ENCODE results near the gene CHN1. TPM values are rescaled to one million over a fixed set of nuclear protein-coding genes. Genes with fewer than 3 reads are reported as not detected.

CHN1 gene
- total and polyA plus RNA-seq, 3 donors from 2014 or later: 30.1 to 47.7 (median 42.6) TPM

DNA sequence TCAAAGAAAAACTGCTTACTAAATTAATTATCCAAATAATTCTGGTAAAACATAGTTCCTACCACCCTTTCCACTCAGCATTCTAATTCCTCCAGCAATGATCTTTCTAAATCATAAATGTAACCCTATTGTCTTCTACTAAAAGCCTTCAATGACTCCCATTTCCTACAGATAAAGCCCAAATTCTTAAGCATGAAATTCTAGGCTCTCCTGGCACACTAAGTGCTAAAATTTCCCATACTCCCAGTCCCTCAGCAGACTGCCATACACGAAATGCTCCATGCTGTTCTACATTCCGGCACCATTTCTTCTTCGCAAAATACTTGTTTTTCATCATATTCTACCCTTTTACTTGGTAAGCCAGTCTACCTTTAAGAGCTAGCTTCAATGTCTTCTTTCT, 96.9 kb downstream of the CHN1 start:
- Histone ChIP-seq H3K4me1 (peaks cover 9% of the 10 kb centered on the region), H3K27ac (no peak overlapping the region), H3K36me3 (ENCODE audit: low read depth, missing control alignments) (no peaks in the 10 kb centered on the region), H3K4me3 (no peak overlapping the region), H3K9me3 (no peaks in the 10 kb centered on the region), H3K27me3 (no peaks in the 10 kb centered on the region)
- TF ChIP-seq, protein P1, sequence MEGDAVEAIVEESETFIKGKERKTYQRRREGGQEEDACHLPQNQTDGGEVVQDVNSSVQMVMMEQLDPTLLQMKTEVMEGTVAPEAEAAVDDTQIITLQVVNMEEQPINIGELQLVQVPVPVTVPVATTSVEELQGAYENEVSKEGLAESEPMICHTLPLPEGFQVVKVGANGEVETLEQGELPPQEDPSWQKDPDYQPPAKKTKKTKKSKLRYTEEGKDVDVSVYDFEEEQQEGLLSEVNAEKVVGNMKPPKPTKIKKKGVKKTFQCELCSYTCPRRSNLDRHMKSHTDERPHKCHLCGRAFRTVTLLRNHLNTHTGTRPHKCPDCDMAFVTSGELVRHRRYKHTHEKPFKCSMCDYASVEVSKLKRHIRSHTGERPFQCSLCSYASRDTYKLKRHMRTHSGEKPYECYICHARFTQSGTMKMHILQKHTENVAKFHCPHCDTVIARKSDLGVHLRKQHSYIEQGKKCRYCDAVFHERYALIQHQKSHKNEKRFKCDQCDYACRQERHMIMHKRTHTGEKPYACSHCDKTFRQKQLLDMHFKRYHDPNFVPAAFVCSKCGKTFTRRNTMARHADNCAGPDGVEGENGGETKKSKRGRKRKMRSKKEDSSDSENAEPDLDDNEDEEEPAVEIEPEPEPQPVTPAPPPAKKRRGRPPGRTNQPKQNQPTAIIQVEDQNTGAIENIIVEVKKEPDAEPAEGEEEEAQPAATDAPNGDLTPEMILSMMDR (IDR thresholded peaks at IDR 0.05): no peak
- TF ChIP-seq POLR2A (IDR thresholded peaks at IDR 0.05): no peak
- intact Hi-C loops (cut with DNase I; ENCODE audit: low total_unique reads): no loop called here
- 78 to 84% methylated on average over 3 of the region's 3 CpGs for WGBS, 2 donors
- DNase-seq: no peak

DNA sequence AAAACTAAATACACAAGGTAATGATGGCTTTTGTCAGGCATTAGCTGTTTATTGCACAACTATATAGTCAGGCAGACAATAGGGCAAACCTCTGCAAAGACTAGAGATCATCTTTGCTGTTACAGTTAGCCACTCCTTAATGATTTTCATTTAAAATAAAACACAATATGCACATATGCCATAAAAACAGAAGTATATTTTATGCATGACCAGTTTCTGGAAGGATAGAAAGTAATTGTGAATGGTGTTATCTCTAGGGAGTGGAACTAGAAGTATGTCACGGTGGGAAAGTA, 102.0 kb downstream of the CHN1 start:
- TF ChIP-seq POLR2A (IDR thresholded peaks at IDR 0.05): no peak
- TF ChIP-seq, protein P1 (IDR thresholded peaks at IDR 0.05): no peak
- WGBS, 2 donors: 36 to 54% methylated on average over 1 of the region's 1 CpG
- intact Hi-C loops (cut with DNase I; ENCODE audit: low total_unique reads): no loop called here
- H3K4me3 ChIP-seq: no peak overlapping the region
- no peaks in the 10 kb centered on the region for H3K27me3 ChIP-seq
- no peak for DNase-seq
- peaks cover 32% of the 10 kb centered on the region for H3K4me1 ChIP-seq
- H3K27ac ChIP-seq: peak overlapping the region; percentile 73 to 74
- H3K9me3 ChIP-seq: no peaks in the 10 kb centered on the region
- no peaks in the 10 kb centered on the region for H3K36me3 ChIP-seq (ENCODE audit: low read depth, missing control alignments)

DNA sequence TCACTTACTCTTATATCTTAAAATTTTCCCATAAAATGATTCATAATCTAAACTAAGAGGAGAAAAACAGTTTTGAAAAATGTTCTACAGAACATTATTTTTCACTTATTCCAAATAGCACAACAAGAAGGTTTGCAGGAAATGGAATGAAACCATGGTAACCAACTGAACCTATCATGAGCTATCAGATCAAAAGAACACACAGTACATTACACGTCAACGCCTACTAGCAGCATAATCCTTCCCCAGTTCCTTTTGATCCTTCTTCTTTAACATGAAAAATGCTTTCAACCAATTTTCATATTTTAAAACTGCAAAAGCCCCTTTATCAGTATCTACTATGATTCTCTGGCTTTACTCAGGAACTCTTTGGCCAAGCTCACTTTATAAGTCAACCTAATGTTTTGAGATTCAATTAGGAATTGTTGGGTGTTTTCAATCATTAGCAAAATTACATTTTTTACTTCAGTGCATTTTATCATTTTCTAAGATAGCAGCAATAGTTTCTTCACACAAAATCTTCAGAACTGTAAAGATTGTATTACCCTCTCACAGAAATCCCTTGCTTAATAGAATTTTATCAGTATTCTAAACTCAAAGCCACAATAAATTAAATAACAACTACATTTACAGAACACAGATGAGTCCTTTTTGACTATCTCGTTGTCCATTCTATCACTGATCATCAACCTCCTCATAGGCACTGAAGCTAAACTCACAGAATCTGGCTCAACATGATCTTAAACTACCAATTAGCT, 102.5 kb downstream of the CHN1 start:
- Histone ChIP-seq H3K27me3 (no peaks in the 10 kb centered on the region), H3K4me1 (peaks cover 32% of the 10 kb centered on the region), H3K9me3 (no peaks in the 10 kb centered on the region), H3K27ac (peak overlapping the region; percentile 73 to 74), H3K4me3 (no peak overlapping the region), H3K36me3 (ENCODE audit: low read depth, missing control alignments) (no peaks in the 10 kb centered on the region)
- intact Hi-C loops (cut with DNase I; ENCODE audit: low total_unique reads): no loop called here
- 23 to 33% methylated on average over 3 of the region's 3 CpGs for WGBS, 2 donors
- no peak for TF ChIP-seq POLR2A (IDR thresholded peaks at IDR 0.05)
- TF ChIP-seq, protein P1 (IDR thresholded peaks at IDR 0.05): no peak
- DNase-seq: no peak

DNA sequence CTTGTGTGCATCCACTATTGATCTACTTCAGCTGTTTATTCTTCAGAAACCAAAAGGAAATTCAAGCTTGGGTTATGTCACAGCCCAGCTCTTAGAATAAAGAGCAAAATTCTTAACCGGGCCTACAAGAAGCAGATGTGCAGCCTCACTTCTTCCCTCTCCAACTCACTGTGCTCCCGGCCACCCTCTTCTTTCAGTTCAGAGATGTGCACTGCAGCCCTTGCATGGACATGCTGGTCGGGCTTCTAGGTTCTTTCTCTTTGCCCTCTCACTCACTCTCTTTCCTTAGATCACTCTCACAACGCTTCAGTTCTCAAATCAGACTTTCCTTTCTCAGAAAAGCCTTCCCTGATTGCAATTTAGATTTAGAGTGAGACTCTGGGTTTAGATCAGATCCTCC, 104.1 kb downstream of the CHN1 start:
- Histone ChIP-seq H3K27me3 (no peaks in the 10 kb centered on the region), H3K4me1 (peaks cover 22% of the 10 kb centered on the region), H3K36me3 (ENCODE audit: low read depth, missing control alignments) (no peaks in the 10 kb centered on the region), H3K9me3 (no peaks in the 10 kb centered on the region), H3K4me3 (no peak overlapping the region), H3K27ac (peak overlapping the region in 1 of 2 donors; percentile 73)
- TF ChIP-seq POLR2A (IDR thresholded peaks at IDR 0.05): no peak
- TF ChIP-seq, protein P1 (IDR thresholded peaks at IDR 0.05): no peak
- WGBS, 2 donors: 39 to 43% methylated on average over 4 of the region's 4 CpGs
- intact Hi-C loops (cut with DNase I; ENCODE audit: low total_unique reads): no loop called here
- peak; percentile 56 for DNase-seq

DNA sequence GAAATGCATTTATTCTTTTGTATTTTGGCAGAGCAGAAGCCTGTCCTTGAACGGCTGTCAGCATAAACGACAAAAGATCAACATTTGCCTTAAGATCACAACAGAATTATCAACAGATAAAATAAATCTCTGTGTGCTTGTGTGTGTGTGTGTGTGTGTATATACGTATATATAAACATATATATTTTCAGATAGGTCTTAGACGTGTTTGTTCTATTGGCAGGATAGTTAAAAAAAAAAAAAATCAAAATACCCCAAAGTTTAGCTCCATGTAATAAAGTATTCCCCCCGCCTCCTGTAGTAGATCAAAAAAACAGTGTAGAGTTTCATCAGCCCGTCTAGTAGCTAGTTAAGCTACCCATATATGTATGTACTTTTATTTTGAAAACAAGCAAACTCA, 107.9 kb downstream of the CHN1 start:
- Histone ChIP-seq H3K27me3 (no peaks in the 10 kb centered on the region), H3K36me3 (ENCODE audit: low read depth, missing control alignments) (no peaks in the 10 kb centered on the region), H3K27ac (no peak overlapping the region), H3K9me3 (no peaks in the 10 kb centered on the region), H3K4me3 (no peak overlapping the region), H3K4me1 (peaks cover 12% of the 10 kb centered on the region)
- TF ChIP-seq POLR2A (IDR thresholded peaks at IDR 0.05): no peak
- TF ChIP-seq, protein P1 (IDR thresholded peaks at IDR 0.05): no peak
- DNase-seq: no peak
- 40 to 41% methylated on average over 6 of the region's 6 CpGs for WGBS, 2 donors
- intact Hi-C loops (cut with DNase I; ENCODE audit: low total_unique reads): no loop called here

All from testis (tissue), 3 donors.